Liver (tissue), 3 donors: Measurements from ENCODE around the gene OR52K1.

ENCODE experiments used
- EGR1 ChIP-seq, 2 donors: IDR thresholded peaks; 2 replicates each; pipeline ENCODE4 v1.6.1; 2016 to 2018; ENCODE audit warnings: antibody characterized with exemption in 2 of 2, low read depth in 2 of 2
- FOXA1 ChIP-seq: IDR thresholded peaks from 2 replicates; pipeline ENCODE4 v1.6.1; 2016; ENCODE audit warnings: antibody characterized with exemption
- HNF4G ChIP-seq: IDR thresholded peaks from 2 replicates; pipeline ENCODE4 v1.6.1; 2016; ENCODE audit warnings: antibody characterized with exemption
- RXRA ChIP-seq, 2 donors: IDR thresholded peaks; 2 replicates each; pipeline ENCODE4 v1.6.1; 2017 to 2018; ENCODE audit warnings: antibody characterized with exemption in 2 of 2, mild to moderate bottlenecking in 1 of 2
- YY1 ChIP-seq: IDR thresholded peaks from 2 replicates; pipeline ENCODE4 v1.6.1; 2016; ENCODE audit warnings: antibody characterized with exemption, mild to moderate bottlenecking
- TF ChIP-seq, protein P1 (sequence below): fragments of 150-350 bp; IDR thresholded peaks from 2 replicates; pipeline ENCODE4 v1.5.1; 2017; ENCODE audit warnings: improper control_type of control experiment, low read depth, low read length; ENCODE audit not compliant: missing input control
- TF ChIP-seq, protein P2 (sequence below): IDR thresholded peaks from 2 replicates; pipeline ENCODE4 v1.6.1; 2016; ENCODE audit warnings: antibody characterized with exemption
- donor health status: healthy.
- donor health status: healthy.

DNA sequence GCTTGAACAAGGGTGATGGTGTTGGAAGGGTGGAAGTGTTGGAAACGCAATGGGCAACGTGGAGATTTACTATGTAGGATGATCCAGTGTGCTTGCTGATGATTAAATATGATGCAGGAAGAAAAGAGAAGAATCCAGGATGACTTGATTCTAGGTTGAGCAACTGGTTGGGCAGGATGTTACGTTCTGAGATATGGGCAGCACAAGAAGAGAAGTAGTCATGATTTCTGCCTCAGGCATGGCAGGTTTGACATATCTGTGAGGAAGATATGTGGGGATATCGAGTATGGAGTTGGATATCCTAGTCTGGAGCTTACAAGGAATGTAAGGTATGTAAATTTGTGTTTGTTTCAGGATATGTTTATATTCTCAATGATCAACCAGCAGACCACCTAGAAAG is 1.9 kb downstream of the OR52K1 start:
- TF ChIP-seq, protein P1, sequence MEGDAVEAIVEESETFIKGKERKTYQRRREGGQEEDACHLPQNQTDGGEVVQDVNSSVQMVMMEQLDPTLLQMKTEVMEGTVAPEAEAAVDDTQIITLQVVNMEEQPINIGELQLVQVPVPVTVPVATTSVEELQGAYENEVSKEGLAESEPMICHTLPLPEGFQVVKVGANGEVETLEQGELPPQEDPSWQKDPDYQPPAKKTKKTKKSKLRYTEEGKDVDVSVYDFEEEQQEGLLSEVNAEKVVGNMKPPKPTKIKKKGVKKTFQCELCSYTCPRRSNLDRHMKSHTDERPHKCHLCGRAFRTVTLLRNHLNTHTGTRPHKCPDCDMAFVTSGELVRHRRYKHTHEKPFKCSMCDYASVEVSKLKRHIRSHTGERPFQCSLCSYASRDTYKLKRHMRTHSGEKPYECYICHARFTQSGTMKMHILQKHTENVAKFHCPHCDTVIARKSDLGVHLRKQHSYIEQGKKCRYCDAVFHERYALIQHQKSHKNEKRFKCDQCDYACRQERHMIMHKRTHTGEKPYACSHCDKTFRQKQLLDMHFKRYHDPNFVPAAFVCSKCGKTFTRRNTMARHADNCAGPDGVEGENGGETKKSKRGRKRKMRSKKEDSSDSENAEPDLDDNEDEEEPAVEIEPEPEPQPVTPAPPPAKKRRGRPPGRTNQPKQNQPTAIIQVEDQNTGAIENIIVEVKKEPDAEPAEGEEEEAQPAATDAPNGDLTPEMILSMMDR: no peak
- no peak for TF ChIP-seq RXRA (IDR thresholded peaks at IDR 0.05)
- no peak for TF ChIP-seq FOXA1
- TF ChIP-seq HNF4G: no peak
- no peak for TF ChIP-seq EGR1 (IDR thresholded peaks at IDR 0.05; ENCODE audit: low read depth in 2 of 2)
- TF ChIP-seq, protein P2, sequence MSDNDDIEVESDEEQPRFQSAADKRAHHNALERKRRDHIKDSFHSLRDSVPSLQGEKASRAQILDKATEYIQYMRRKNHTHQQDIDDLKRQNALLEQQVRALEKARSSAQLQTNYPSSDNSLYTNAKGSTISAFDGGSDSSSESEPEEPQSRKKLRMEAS: no peak
- no peak for TF ChIP-seq YY1
